ENCODE data around the gene FSTL5. TPM values are rescaled to one million over a fixed set of nuclear protein-coding genes. Genes with fewer than 3 reads are reported as not detected.

The FSTL5 gene
- total RNA-seq, 4 donors from 2014 or later, result not detected

DNA sequence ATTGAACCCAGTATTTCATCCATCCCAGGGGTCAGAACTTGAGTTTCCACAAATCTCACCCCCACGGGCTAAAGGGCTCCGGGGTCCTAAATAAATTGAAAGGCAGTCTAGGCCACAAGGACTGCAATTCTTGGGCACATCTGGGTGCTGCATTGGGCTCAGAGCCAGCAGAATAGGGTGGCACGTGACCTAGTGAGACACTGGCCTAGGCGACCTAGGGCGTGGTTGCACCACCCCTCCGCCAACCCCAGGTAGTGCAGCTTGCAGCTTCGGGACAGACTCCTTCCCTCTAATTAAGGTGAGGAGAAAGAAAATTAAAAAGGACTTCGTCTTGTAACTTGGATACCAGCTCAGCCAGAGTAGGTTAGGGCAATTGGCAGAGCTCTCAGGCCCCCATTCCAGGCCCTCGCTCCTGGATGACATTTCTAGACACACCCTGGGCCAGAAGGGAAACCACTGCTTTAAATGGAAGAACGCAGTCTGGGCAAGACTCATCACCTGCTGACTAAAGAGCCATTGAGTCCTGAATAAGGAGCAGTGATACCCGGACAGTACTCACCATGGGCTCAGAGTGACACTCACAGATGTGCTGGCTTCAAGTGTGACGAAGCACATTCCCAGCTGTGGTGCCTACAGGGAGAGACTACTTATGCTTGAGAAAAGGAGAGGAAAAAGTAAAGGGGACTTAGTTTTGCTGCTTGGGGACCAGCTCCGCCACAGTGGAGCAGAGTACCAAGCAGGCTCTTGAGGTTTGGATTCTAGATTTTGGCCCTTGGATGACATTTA is 735.4 kb downstream of the FSTL5 start:
- Histone ChIP-seq H3K27me3 (no peaks in the 10 kb centered on the region), H3K4me1 (no peaks in the 10 kb centered on the region), H3K9me3 (no peaks in the 10 kb centered on the region), H3K36me3 (no peaks in the 10 kb centered on the region), H3K4me3 (no peak overlapping the region), H3K27ac (no peak overlapping the region)
- ATAC-seq, result no peak
- in situ Hi-C loops (cut with MboI; ENCODE audit: low sequenced_read_pairs in 4 of 4) (no loop called here), intact Hi-C loops (cut with DNase I; ENCODE audit: low total_unique reads) (no loop called here)
- no peak for TF ChIP-seq POLR2A (IDR thresholded peaks at IDR 0.05)
- TF ChIP-seq, protein P1, sequence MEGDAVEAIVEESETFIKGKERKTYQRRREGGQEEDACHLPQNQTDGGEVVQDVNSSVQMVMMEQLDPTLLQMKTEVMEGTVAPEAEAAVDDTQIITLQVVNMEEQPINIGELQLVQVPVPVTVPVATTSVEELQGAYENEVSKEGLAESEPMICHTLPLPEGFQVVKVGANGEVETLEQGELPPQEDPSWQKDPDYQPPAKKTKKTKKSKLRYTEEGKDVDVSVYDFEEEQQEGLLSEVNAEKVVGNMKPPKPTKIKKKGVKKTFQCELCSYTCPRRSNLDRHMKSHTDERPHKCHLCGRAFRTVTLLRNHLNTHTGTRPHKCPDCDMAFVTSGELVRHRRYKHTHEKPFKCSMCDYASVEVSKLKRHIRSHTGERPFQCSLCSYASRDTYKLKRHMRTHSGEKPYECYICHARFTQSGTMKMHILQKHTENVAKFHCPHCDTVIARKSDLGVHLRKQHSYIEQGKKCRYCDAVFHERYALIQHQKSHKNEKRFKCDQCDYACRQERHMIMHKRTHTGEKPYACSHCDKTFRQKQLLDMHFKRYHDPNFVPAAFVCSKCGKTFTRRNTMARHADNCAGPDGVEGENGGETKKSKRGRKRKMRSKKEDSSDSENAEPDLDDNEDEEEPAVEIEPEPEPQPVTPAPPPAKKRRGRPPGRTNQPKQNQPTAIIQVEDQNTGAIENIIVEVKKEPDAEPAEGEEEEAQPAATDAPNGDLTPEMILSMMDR (IDR thresholded peaks at IDR 0.05 in 4 of 5, conservative IDR thresholded peaks at IDR 0.05 in 1 of 5), result no peak
- no peak for DNase-seq

DNA sequence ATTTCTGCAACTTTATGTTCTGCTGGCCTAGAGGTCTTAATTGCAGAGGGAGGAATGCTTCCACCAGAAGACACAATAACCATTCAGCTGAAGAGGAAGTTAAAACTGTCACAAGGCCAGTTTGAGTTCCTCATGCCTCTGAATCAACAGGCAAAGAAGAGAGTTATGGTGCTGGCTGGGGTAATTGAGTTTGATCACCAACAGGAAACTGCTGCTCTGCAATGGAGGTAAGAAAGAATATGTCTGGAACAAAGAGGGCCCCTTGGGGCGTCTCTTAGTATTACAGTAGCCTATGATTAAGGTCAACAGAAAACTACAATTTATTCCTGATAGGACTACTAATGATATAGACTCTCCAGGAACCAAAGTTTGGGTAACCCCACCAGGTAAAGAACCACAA is 744.0 kb downstream of the FSTL5 start:
- DNase-seq (no peak), ATAC-seq (no peak)
- Histone ChIP-seq H3K4me3 (no peak overlapping the region), H3K36me3 (no peaks in the 10 kb centered on the region), H3K27me3 (no peaks in the 10 kb centered on the region), H3K27ac (no peak overlapping the region), H3K4me1 (no peaks in the 10 kb centered on the region), H3K9me3 (no peaks in the 10 kb centered on the region)
- intact Hi-C loops (cut with DNase I; ENCODE audit: low total_unique reads) (no loop called here), in situ Hi-C loops (cut with MboI; ENCODE audit: low sequenced_read_pairs in 4 of 4) (no loop called here)
- no peak for TF ChIP-seq POLR2A (IDR thresholded peaks at IDR 0.05)
- TF ChIP-seq, protein P1 (IDR thresholded peaks at IDR 0.05 in 4 of 5, conservative IDR thresholded peaks at IDR 0.05 in 1 of 5), result no peak

DNA sequence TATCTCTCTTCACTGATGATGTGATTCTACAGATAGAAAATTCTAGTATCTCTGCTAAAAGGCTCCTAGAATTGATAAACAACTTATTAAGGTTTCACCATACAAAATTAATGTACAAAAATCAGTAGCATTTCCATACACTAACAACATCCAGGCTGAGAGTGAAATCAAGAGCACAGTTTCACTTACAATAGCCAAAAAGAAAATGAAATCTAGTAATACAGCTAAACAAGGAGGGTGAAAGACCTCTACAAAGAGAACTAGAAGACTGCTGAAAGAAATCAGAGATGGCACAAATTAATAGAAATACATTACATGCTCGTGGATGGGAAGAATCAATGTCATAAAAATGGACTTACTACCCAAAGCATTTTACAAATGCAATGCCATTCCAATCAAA is 751.9 kb downstream of the FSTL5 start:
- intact Hi-C loops (cut with DNase I; ENCODE audit: low total_unique reads) (no loop called here), in situ Hi-C loops (cut with MboI; ENCODE audit: low sequenced_read_pairs in 4 of 4) (no loop called here)
- Histone ChIP-seq H3K4me3 (no peak overlapping the region), H3K4me1 (no peaks in the 10 kb centered on the region), H3K36me3 (no peaks in the 10 kb centered on the region), H3K27ac (no peak overlapping the region), H3K9me3 (no peaks in the 10 kb centered on the region), H3K27me3 (no peaks in the 10 kb centered on the region)
- DNase-seq (no peak), ATAC-seq (no peak)
- TF ChIP-seq POLR2A (IDR thresholded peaks at IDR 0.05), result no peak
- TF ChIP-seq, protein P1 (IDR thresholded peaks at IDR 0.05 in 4 of 5, conservative IDR thresholded peaks at IDR 0.05 in 1 of 5), result no peak

DNA sequence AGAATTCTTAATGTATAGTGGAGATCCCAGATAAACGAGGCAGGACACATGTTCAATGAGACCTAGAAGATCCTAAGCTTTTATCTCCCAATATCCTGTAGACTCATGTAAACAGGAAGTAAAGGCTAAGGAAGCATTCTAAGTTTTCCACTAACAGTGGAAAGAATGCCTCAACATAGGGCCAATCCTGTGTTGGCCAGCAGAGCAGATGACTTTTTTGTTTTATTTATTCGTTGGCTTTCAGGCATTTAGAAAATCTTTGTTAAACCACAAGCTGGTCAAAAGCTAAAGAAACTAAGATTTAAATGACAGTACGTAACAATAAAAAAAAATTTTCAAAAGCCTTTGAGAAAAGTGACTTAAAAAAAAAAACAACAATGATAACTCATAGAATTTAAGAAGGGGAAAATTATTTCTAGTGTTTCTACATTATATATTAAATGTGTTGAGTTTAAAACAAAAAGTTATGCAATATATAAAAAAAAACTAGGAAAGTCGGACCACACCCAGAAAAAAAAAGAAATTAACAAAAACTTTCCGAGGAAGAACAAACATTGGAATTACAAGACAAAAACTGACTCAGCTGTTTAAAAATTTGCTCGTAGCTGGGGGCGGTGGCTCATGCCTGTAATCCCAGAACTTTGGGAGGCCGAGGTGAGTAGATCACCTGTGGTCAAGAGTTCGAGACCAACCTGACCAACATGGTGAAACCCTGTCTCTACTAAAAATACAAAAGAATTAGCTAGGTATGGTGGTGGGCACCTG is 759.3 kb downstream of the FSTL5 start:
- TF ChIP-seq POLR2A (IDR thresholded peaks at IDR 0.05), result no peak
- TF ChIP-seq, protein P1 (IDR thresholded peaks at IDR 0.05 in 4 of 5, conservative IDR thresholded peaks at IDR 0.05 in 1 of 5), result no peak
- no peaks in the 10 kb centered on the region for H3K27me3 ChIP-seq
- DNase-seq (no peak), ATAC-seq (no peak)
- no peaks in the 10 kb centered on the region for H3K36me3 ChIP-seq
- no peaks in the 10 kb centered on the region for H3K9me3 ChIP-seq
- in situ Hi-C loops (cut with MboI; ENCODE audit: low sequenced_read_pairs in 4 of 4) (no loop called here), intact Hi-C loops (cut with DNase I; ENCODE audit: low total_unique reads) (no loop called here)
- no peaks in the 10 kb centered on the region for H3K4me1 ChIP-seq
- H3K4me3 ChIP-seq, result no peak overlapping the region
- no peak overlapping the region for H3K27ac ChIP-seq
